GM04504 (cell line): ENCODE measurements around the gene SDHA.
"Not testable (repeated sequence)": the region's sequence is repeated elsewhere in the genome, so short reads cannot be mapped to it uniquely, and the experiment has no call there.

Experiments
- DNase-seq: peaks from one replicate; pipeline ENCODE4 v3.0.0-alpha.2; 2012; ENCODE audit warnings: low read depth

SDHA gene

DNA sequence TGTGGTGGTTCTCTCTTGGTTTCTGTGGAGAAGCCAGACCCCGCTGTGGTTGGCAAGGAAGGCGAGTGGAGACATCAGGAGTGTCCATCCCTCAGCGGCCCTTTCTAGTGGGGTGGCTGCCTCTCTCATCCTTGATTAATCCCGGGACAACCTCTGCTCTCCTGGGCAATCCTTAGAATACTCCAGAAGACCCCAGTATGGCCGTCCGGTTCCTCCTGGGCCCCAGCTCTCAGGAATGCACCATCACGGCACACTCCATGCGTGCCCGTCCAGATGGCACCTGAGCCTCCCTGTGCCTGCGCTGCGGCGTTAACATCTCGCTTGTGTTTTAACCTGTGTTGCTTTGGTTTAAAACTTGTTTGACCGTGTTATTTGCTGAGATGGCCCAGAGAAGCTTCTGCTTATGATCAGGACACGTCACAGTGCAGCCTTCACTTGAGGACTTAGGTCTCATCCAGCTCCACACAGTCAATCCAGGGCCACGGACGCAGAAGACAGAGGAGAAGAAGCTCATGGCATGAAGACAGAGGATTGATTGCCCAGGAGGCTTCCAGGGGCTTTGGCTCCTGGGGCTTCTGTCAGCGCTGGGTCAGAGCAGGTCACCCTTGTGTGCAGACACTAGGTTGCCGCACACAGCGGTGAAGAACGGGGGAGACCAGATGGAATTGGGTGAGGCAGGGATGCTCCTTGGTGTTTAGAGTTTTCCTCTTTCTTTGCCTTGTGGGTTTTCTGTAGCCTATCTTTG lies 82.7 kb downstream of the SDHA start:
- DNase-seq, result not testable (repeated sequence)

- not testable (repeated sequence) for DNase-seq
These were observed 84.3 kb downstream of the SDHA start for GRCh38 chr5:302416-302815.

DNA sequence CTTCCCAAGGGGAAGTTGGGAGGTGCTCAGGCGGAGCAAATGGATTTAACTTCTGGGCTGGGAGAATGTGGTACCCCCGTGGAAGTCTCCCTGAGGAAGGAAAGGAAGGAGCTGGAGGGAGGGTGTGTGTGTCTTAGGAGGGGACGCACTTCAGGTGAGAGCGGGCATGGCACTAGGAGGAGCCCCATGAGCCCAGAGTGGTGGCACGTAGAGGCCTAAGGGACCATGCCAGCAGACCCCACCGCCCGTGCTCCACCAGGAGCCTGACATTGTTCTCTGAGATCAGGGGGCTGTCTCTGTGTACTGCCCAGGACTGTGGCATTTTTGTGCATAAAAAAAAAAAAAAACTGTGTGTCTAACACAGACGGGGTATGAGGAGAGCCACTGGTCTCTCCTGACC lies 84.8 kb downstream of the SDHA start:
- no peak for DNase-seq

- DNase-seq, result not testable (repeated sequence)
These were observed 85.6 kb downstream of the SDHA start for GRCh38 chr5:303741-304140.

DNA sequence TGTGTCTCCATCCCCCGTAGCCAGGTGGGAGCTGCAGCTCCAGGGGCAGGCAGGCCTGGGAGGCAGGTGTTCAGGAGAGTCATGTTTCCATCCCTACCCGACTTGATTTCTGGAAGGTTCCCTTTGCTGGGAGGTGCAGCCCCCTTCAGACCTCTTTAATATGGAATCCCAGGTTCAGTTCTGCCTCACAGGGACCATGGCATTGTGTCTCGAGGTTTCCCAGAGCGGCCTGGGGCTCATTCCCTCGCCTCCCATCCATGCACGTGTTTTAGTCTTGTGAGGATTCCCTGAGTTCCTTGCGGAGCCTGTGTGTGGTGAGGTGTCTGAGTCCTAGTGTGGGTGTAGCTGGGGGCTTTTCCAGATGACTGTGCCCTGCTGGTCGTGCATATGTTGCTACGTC lies 86.9 kb downstream of the SDHA start:
- no peak for DNase-seq

DNA sequence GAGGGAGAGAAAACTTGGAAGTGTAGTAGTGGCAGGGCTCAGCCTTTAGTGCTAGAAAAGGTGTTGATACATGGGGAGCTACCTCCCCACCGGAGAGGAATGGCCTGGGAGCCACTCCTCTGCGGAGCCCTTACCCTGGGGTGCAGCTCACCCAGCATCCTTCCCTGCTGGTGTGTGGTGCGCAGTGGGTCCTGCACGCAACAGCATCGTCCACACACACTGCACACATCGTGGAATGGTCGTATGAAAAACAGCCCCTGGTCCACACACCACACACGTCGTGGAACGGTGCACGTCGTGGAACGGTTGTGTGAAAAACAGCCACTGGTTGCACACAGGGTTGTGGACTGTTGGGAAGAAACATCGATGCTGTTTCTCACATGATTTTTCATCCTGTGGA lies 87.3 kb downstream of the SDHA start:
- DNase-seq, result no peak

GRCh38 chr5:306011-306805 lies 88.1 kb downstream of the SDHA start:
- DNase-seq, result no peak
